Liver (tissue), 3 donors: ENCODE data around the gene OR2W1.

Experiments used
- EGR1 ChIP-seq, 2 donors: IDR thresholded peaks; 2 replicates each; pipeline ENCODE4 v1.6.1; 2016 to 2018; ENCODE audit warnings: antibody characterized with exemption in 2 of 2, low read depth in 2 of 2
- GABPA ChIP-seq, 2 donors: IDR thresholded peaks in 1 of 2; conservative IDR thresholded peaks in 1 of 2; 2 replicates each; pipeline ENCODE4 v1.6.1; 2016; ENCODE audit warnings: antibody characterized with exemption in 2 of 2, mild to moderate bottlenecking in 1 of 2, moderate library complexity in 1 of 2
- JUND ChIP-seq, 2 donors: IDR thresholded peaks; 2 replicates each; pipeline ENCODE4 v1.6.1; 2016; ENCODE audit warnings: antibody characterized with exemption in 2 of 2
- NR2F2 ChIP-seq: IDR thresholded peaks from 2 replicates; pipeline ENCODE4 v1.6.1; 2016; ENCODE audit warnings: antibody characterized with exemption
- RAD21 ChIP-seq, 2 donors: IDR thresholded peaks; 2 replicates each; pipeline ENCODE4 v1.6.1; 2016; ENCODE audit warnings: antibody characterized with exemption in 2 of 2, mild to moderate bottlenecking in 2 of 2
- RXRA ChIP-seq, 2 donors: IDR thresholded peaks; 2 replicates each; pipeline ENCODE4 v1.6.1; 2017 to 2018; ENCODE audit warnings: antibody characterized with exemption in 2 of 2, mild to moderate bottlenecking in 1 of 2
- SP1 ChIP-seq: IDR thresholded peaks from 2 replicates; pipeline ENCODE4 v1.6.1; 2018; ENCODE audit warnings: antibody characterized with exemption, mild to moderate bottlenecking
- TAF1 ChIP-seq: conservative IDR thresholded peaks from 2 replicates; pipeline ENCODE4 v1.6.1; 2016; ENCODE audit warnings: antibody characterized with exemption, mild to moderate bottlenecking
- YY1 ChIP-seq: IDR thresholded peaks from 2 replicates; pipeline ENCODE4 v1.6.1; 2016; ENCODE audit warnings: antibody characterized with exemption, mild to moderate bottlenecking
- TF ChIP-seq, protein P1 (sequence below): fragments of 150-350 bp; IDR thresholded peaks from 2 replicates; pipeline ENCODE4 v1.5.1; 2017; ENCODE audit warnings: improper control_type of control experiment, low read depth, low read length; ENCODE audit not compliant: missing input control
- TF ChIP-seq, protein P2 (sequence below): IDR thresholded peaks from 2 replicates; pipeline ENCODE4 v1.6.1; 2016; ENCODE audit warnings: antibody characterized with exemption, mild to moderate bottlenecking
- TF ChIP-seq, protein P3 (sequence below): IDR thresholded peaks from 2 replicates; pipeline ENCODE4 v1.6.1; 2016; ENCODE audit warnings: antibody characterized with exemption
- TF ChIP-seq, protein P4 (sequence below): IDR thresholded peaks from 2 replicates; pipeline ENCODE4 v1.6.1; 2016; ENCODE audit warnings: antibody characterized with exemption
- donor health status: healthy.
- donor health status: healthy.

DNA sequence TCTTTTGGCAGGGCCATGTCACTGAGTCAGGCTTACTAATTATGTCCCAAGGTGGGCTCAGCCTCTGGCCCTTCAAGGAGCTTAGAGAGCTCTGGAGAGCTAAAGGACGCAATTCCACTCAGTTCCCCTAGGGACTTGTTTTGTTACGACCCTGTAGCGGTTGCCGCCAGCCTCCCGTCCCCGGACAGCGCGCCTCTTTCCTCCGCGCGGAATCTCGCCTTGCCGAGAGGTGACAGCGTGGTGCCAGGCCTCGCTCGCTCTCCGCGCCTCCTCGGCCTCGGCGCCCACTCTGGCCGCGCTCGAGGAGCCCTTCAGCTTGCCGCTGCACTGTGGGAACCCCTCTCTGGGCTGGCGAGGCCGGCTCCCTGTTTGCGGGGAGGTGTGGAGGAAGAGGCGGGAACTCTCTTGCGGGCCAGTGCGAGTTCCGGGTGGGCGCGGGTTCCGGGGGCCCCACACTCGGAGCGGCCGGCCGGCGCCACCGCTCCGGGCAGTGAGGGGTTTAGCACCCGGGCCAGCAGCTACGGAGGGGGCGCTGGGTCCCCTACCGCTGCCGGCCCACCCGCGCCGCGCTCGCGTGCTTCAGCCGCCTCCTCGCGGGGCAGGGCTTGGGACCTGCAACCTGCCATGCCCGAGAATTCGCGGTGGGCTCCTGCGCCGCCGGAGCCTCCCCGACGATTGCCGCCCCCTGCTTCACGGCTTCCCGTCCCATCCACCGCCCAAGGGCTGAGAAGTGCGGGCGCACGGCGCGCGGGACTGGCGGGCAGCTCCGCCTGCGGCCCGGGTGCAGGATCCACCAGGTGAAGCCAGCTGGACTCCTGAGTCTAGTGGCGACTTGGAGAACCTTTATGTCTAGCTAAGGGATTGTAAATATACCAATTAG is 30.0 kb downstream of the OR2W1 start:
- TF ChIP-seq, protein P1, sequence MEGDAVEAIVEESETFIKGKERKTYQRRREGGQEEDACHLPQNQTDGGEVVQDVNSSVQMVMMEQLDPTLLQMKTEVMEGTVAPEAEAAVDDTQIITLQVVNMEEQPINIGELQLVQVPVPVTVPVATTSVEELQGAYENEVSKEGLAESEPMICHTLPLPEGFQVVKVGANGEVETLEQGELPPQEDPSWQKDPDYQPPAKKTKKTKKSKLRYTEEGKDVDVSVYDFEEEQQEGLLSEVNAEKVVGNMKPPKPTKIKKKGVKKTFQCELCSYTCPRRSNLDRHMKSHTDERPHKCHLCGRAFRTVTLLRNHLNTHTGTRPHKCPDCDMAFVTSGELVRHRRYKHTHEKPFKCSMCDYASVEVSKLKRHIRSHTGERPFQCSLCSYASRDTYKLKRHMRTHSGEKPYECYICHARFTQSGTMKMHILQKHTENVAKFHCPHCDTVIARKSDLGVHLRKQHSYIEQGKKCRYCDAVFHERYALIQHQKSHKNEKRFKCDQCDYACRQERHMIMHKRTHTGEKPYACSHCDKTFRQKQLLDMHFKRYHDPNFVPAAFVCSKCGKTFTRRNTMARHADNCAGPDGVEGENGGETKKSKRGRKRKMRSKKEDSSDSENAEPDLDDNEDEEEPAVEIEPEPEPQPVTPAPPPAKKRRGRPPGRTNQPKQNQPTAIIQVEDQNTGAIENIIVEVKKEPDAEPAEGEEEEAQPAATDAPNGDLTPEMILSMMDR: no peak
- TF ChIP-seq, protein P2, sequence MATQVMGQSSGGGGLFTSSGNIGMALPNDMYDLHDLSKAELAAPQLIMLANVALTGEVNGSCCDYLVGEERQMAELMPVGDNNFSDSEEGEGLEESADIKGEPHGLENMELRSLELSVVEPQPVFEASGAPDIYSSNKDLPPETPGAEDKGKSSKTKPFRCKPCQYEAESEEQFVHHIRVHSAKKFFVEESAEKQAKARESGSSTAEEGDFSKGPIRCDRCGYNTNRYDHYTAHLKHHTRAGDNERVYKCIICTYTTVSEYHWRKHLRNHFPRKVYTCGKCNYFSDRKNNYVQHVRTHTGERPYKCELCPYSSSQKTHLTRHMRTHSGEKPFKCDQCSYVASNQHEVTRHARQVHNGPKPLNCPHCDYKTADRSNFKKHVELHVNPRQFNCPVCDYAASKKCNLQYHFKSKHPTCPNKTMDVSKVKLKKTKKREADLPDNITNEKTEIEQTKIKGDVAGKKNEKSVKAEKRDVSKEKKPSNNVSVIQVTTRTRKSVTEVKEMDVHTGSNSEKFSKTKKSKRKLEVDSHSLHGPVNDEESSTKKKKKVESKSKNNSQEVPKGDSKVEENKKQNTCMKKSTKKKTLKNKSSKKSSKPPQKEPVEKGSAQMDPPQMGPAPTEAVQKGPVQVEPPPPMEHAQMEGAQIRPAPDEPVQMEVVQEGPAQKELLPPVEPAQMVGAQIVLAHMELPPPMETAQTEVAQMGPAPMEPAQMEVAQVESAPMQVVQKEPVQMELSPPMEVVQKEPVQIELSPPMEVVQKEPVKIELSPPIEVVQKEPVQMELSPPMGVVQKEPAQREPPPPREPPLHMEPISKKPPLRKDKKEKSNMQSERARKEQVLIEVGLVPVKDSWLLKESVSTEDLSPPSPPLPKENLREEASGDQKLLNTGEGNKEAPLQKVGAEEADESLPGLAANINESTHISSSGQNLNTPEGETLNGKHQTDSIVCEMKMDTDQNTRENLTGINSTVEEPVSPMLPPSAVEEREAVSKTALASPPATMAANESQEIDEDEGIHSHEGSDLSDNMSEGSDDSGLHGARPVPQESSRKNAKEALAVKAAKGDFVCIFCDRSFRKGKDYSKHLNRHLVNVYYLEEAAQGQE: no peak
- TF ChIP-seq NR2F2 (no peak), SP1 (no peak), RAD21 (IDR thresholded peaks at IDR 0.05) (no peak), GABPA (IDR thresholded peaks at IDR 0.05 in 1 of 2, conservative IDR thresholded peaks at IDR 0.05 in 1 of 2) (no peak), RXRA (IDR thresholded peaks at IDR 0.05) (no peak), TAF1 (no peak), EGR1 (IDR thresholded peaks at IDR 0.05; ENCODE audit: low read depth in 2 of 2) (no peak), JUND (IDR thresholded peaks at IDR 0.05) (no peak), YY1 (no peak)
- TF ChIP-seq, protein P3, sequence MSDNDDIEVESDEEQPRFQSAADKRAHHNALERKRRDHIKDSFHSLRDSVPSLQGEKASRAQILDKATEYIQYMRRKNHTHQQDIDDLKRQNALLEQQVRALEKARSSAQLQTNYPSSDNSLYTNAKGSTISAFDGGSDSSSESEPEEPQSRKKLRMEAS: no peak
- TF ChIP-seq, protein P4, sequence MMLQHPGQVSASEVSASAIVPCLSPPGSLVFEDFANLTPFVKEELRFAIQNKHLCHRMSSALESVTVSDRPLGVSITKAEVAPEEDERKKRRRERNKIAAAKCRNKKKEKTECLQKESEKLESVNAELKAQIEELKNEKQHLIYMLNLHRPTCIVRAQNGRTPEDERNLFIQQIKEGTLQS: no peak
